ENCODE results near the gene RPRD1B.

The RPRD1B gene

DNA sequence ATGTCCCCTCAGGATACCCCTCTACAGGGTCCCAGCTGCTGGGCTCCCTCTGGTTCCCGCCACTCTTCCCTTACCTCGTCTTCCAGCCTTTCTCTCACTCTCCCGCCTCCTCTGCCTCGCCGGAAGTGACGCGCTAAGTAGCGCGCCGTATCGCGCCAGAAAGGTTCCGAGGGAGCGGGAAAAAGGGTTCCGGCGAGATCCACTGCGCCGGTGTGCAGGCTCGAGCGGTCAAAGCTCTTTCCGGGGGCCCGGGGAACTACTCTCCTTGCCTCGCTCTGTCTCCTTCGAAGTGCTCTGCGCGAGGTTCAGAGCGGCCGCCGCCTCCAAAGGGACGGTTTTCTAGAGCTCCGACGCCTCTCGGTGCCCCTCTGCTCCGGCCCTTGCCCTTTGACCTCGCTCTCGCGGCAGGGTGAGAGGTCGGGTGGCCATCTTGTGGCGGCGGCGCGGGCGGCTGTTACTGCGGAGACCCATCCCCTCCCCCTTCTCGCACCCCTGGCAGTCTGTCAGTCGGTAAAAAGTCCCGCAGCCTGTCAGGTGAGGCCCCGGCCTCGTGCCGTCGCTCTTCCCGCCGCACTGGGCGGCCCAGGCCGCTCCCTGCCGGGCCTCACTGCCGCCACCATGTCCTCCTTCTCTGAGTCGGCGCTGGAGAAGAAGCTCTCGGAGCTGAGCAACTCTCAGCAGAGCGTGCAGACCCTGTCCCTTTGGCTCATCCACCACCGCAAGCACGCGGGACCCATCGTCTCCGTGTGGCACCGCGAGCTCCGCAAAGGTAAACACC is at the start of gene RPRD1B, which contains the start of gene TTI1:
RPRD1B (plus strand) TSS at position 417 of the 778 bp plus-strand sequence; CDS start at position 619, 202 bp downstream.
TTI1 (minus strand) TSS at position 127 of the 778 bp plus-strand sequence. CDS start 19,640 bp downstream, outside the sequence.
- DNase-seq (ENCODE audit: low spot score) = peak; percentile 61

- DNase-seq (ENCODE audit: low spot score) = no peak
These were observed 49.3 kb upstream of the RPRD1B start for GRCh38 chr20:37984018-37984785.

DNA sequence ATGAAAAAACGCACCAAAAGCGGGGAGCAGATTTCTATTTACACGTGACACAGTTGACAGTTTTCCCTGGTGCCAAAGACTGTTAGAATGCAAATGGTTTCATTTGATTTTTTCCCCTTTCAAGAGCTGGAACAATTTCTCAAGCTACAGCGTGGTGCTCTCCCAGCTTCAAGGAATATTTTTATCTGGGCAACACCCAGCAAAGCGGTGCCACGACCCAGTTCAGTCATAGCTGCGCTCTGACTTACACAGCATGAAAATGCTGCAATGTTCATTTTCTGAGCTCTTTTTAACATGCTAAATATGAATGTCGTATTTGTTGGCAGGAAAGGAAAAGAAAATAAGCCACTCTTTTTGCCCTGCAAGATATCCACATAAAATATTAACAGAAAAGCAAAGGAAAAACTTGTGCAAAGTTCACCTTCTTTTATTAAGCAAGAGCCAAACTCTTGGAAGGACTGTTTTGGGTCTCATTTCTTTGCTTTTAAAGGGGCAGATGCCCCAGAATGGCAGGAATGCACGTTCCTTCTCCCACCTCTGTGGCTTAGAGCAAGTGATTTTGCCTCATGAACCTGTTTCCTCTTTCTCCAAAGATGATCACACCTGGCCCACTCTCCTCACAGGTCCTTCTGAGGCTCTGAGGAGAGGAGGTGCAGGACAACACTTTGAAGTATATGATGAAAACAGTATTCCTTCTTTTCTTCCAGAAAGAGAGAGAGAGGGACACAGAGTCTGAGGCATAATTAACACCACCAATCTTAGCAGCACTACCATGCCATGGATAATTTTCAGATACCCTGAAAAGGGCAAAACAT is 47.3 kb upstream of the RPRD1B start:
- DNase-seq (ENCODE audit: low spot score) = no peak

GRCh38 chr20:37986873-37987601 is 46.5 kb upstream of the RPRD1B start:
- no peak for DNase-seq (ENCODE audit: low spot score)

GRCh38 chr20:37987602-37988290 is 45.8 kb upstream of the RPRD1B start:
- DNase-seq (ENCODE audit: low spot score) = no peak

DNA sequence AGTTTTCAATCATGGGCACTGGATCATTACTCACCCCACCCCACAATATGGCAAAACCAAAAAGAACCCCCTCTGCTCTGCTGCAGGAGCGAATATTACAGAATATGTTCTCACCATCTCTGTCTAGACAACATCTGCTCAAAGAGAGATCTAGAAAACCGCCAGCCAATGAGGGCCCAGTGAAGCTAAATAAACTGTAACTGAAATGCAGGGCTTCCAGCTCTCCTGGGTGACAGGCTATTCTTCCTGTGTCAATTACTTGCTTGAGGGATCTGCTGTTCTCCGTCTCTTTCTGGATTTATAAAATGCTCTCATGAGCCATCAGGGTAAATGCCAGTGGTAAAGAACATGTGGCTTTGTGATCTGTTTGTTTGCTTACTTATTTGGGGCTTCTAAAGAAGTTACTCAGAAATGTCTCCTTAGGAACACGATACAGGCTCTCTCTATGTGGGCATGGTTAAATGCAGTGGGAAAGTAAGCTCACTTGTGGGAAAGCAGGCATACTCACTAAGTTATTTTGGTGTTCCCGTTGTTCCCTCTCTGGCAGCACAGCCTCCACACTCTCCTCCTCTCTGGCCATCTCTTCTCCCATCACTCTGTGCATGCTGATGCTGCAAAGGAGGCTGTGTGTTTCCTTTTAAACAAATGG is 45.1 kb upstream of the RPRD1B start:
- DNase-seq (ENCODE audit: low spot score) = no peak

DNA sequence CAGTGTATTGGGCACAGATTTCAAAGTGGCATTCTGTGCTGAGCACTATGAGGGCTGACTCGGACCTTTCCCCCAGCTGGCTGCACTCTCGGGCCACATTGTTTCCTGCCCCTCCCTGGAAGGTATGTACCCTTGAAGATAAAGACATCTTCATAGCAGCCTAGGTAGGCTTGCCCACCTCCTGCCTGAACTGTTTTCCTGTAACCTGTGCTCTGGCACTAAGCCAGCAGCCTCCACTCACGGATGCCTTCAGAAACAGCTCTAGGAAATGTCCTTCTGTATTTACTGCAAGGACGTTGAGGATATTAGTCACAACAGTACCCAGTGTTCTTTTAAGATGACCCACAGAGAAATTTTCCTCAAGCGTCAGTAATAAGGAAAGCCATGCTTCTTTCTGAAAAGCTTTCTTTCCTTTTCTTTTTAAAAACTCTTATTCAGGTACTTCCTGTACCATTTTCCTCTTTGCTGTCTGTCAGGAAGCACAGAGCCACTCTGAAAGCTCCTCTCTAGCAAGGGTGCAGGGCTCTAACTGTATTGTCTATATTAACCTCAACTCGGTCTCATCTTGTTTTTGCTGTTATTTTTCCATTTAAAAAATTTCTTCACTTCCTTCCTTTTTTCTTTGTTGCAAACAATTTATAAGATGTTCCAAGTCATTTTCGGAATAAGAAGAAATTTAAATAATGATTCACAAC is 43.8 kb upstream of the RPRD1B start:
- DNase-seq (ENCODE audit: low spot score) = no peak

- DNase-seq (ENCODE audit: low spot score) = no peak
These were observed 42.9 kb upstream of the RPRD1B start for GRCh38 chr20:37990571-37991151.

- DNase-seq (ENCODE audit: low spot score) = no peak
These were observed 42.2 kb upstream of the RPRD1B start for GRCh38 chr20:37991157-37991866.

DNA sequence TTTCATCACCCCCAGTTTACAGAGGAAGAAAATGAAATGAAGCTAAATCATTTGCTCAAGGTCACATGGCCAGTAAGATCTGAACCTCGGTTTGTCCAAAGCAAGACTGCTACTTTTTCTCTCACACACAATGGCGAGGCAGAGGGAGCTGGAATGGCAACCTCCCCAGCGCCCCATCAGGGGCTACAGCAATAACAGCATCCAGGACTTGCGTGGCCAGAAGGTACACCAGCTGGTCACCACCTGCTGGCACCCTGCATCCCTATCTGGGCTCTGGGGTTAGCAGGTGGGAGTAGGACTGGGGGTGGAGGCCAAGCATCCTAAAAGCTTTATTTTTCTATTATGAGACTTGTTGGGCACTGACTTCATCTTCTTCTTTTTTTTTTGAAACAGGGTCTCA is 41.6 kb upstream of the RPRD1B start:
- DNase-seq (ENCODE audit: low spot score) = no peak

DNA sequence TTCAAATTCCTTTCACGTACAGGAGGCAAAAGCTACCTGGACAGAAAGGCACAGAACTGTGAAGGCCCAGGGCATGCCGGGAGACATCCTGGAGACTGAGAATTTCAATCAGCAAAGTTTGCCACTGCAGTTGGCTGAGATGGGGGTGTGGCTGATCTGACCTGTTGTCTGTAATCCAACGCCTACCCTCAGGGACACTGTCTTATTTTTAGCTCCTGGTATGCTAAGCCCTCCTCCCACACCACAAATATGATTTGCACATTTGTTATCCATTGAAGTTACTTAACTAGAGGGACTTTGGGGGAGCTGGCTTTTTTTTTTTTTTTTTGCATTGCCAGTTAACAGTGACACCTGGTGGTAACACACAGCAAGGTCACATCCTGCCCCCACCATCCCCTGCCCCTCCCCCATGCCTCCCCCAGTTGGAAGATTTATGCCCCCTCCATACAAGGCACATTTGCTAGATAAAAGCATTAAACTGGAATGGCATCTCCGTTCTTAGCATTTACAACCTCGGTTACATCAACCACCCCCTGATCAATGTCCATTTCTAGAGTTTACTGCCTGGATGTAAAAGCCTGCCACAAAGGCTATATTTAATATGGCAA is 40.6 kb upstream of the RPRD1B start:
- DNase-seq (ENCODE audit: low spot score) = peak; percentile 54

- no peak for DNase-seq (ENCODE audit: low spot score)
These were observed 39.0 kb upstream of the RPRD1B start for GRCh38 chr20:37994512-37994911.

DNA sequence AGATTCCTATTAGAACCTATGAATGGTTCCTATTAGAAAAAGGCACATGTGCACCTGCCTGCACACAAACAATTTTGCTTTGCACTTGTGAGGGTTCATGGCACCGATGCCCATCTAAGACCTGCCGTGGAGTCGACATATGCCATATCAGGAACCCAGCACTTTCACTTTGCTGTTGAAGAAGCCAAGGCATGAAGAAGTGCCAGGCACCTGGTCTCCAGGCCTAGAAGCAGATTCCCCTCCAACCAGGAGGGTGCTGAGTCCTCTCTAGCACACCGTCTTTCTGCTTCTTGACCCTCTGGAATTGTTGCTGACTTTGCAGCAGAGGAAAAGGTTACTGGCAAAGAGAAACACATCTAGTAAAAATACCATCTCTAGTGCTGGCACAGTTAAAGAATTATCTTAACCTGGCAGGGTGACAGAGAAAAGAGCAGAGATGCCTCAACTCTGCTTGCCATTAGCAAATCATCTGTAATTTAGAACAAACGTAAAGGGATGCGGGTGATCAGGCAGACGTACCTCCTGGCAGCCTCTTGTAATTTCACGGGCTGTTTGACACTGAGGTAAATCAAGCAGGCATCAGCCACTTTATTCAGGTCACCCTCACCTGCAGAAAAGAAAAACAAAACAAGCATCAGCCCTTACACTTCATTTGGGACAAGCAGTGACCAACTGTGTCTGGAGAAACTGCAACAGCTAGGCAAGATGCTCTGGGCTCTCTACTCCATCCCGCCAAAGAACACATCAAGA is 37.5 kb upstream of the RPRD1B start:
- DNase-seq (ENCODE audit: low spot score) = no peak

- no peak for DNase-seq (ENCODE audit: low spot score)
These were observed 36.0 kb upstream of the RPRD1B start for GRCh38 chr20:37997516-37997915.

- DNase-seq (ENCODE audit: low spot score) = no peak
These were observed 33.9 kb upstream of the RPRD1B start for GRCh38 chr20:37999526-38000263.

DNA sequence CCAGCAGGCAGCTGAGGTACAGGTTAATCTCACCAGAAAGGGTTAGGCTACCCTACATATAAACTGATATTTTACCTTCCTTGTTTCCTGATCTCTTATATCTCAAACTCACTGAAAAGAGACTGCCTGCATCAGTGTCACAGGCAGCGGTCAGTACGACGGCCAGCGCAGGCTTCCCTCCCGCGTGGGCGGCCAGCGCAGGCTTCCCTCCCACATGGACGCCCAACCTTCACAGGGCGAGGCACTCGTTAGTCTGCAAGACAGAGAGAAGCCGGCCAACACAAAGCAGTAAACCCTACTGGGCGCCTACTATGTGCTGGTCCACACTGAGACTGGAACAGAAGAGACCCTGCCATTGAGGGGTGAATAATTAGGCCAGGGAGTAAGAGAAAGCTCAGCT is 33.3 kb upstream of the RPRD1B start:
- no peak for DNase-seq (ENCODE audit: low spot score)
